ENCODE measurements around the gene CYP2B6.
"Not testable (repeated sequence)": the region's sequence is repeated elsewhere in the genome, so short reads cannot be mapped to it uniquely, and the experiment has no call there.

Gene CYP2B6

GRCh38 chr19:40990972-40991381, at the start of gene CYP2B6:
Gene CYP2B6, plus strand, starts transcription at chr19:40991282. Its CDS starts 24 bp downstream, at chr19:40991306.
- no peak for DNase-seq (ENCODE audit: low spot score)

DNA sequence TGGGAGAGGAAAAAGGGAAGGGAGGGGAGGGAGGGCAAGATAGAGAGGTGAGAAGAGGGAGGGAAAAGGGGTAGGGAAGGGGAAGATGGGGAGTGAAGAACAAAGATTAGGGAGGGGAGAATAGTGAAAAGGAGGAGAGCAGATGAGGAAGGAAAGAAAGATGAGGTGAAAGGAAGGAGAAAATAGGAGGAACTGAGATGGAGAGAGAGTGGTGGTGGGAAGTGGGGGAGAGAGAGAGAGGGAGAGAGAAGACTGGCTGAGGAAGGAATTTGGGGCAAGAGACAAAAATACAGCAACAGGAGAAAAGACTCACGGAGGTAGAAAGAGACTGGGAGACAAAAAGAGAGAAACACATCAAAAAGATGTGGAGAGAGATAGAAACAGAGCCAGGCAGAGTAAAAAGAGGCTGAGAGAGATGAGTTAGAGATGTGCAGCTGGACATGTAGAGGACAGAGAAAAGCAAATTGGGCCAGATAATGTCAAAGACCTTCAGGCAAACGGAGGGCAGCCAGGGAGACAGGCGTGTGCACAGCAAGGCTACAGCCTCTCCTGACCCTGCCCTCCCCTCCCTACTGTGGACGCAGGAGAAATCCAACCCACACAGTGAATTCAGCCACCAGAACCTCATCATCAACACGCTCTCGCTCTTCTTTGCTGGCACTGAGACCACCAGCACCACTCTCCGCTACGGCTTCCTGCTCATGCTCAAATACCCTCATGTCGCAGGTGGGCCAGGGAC, 49.4 kb upstream of the CYP2B6 start:
- no peak for DNase-seq (ENCODE audit: low spot score)

DNA sequence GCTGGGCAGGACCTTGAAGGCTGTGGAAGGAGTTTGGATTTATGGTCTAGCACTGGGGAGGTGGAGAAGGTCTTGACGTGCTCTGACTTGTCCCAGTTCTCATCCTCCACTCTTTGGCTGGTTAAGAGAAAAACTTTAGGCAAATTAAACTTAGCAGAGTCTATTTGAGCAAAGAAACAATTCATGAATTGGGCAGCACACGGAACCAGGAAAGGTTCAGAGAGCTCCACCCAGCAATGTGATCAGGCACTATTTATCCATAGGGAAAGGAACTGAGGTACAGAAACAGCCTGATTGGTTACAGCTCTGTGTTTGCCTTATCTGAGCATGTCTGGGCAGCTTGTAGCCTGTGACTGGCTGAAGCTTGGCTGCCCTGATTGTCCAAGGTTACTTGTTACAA, 45.4 kb upstream of the CYP2B6 start:
- no peak for DNase-seq (ENCODE audit: low spot score)

- no peak for DNase-seq (ENCODE audit: low spot score)
Observed at GRCh38 chr19:40947114-40947513, 44.0 kb upstream of the CYP2B6 start.

DNA sequence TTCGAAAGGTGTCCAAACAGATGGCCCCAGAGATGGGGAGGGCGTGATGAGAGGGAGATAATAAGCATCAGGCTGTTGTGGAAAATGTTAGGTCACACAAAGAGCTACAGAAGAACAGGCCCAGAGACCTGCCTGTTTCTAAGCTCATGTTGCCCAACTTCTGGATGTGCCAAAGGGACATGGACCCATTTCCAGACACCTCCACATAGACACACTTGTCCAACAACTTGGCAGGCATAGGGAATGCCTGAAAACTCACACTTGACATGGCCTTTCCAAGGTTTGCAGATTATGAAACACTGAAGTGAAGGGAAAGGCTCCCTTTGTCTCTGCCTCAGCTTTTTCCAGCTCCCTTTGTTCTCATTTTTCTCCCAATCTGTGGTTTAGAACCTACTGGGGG, 43.5 kb upstream of the CYP2B6 start:
- DNase-seq (ENCODE audit: low spot score): no peak

GRCh38 chr19:40948580-40949299, 42.3 kb upstream of the CYP2B6 start:
- no peak for DNase-seq (ENCODE audit: low spot score)

DNA sequence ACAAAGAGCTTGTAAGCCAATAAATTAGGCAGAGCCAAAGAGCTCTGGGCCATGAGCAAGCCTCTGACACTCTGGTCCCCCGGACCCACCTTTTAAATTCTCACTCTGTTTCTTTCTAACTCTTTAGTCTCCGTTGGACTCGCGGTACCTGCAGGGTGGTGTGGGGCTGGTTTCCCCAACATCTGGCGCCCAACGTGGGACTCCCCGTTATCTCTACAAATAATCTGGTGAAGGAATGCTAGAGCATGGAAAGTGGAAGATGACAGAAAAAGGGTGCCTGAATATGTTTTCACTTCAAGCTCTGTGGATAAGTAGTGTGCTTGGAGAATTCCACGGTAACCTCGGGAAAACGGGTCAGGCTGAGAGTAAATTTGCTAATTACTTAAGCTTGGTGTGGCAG, 36.5 kb upstream of the CYP2B6 start:
- DNase-seq (ENCODE audit: low spot score): no peak

- DNase-seq (ENCODE audit: low spot score): no peak
Observed at GRCh38 chr19:40959338-40959737, 31.7 kb upstream of the CYP2B6 start.

- no peak for DNase-seq (ENCODE audit: low spot score)
Observed at GRCh38 chr19:40960062-40960685, 30.9 kb upstream of the CYP2B6 start.

- no peak for DNase-seq (ENCODE audit: low spot score)
Observed at GRCh38 chr19:40960780-40961179, 30.3 kb upstream of the CYP2B6 start.

GRCh38 chr19:40962460-40962961, 28.6 kb upstream of the CYP2B6 start:
- DNase-seq (ENCODE audit: low spot score): peak; percentile 18

- not testable (repeated sequence) for DNase-seq (ENCODE audit: low spot score)
Observed at GRCh38 chr19:40964361-40964760, 26.7 kb upstream of the CYP2B6 start.

GRCh38 chr19:40965351-40965750, 25.7 kb upstream of the CYP2B6 start:
- not testable (repeated sequence) for DNase-seq (ENCODE audit: low spot score)

- not testable (repeated sequence) for DNase-seq (ENCODE audit: low spot score)
Observed at GRCh38 chr19:40966591-40966990, 24.5 kb upstream of the CYP2B6 start.

- not testable (repeated sequence) for DNase-seq (ENCODE audit: low spot score)
Observed at GRCh38 chr19:40968065-40968464, 23.0 kb upstream of the CYP2B6 start.

DNA sequence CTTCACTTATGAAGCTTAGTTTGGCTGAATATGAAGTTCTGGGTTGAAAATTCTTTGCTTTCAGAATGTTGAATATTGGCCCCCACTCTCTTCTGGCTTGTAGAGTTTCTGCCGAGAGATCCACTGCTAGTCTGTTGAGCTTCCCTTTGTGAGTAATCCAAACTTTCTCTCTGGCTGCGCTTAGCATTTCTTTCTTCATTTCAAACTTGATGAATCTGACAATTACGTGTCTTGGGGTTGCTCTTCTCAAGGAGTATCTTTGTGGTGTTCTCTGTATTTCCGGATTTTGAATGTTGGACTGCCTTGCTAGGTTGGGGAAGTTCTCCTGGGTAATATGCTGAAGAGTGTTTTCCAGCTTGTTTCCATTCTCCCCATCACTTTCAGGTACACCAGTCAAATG, 21.4 kb upstream of the CYP2B6 start:
- DNase-seq (ENCODE audit: low spot score): not testable (repeated sequence)

DNA sequence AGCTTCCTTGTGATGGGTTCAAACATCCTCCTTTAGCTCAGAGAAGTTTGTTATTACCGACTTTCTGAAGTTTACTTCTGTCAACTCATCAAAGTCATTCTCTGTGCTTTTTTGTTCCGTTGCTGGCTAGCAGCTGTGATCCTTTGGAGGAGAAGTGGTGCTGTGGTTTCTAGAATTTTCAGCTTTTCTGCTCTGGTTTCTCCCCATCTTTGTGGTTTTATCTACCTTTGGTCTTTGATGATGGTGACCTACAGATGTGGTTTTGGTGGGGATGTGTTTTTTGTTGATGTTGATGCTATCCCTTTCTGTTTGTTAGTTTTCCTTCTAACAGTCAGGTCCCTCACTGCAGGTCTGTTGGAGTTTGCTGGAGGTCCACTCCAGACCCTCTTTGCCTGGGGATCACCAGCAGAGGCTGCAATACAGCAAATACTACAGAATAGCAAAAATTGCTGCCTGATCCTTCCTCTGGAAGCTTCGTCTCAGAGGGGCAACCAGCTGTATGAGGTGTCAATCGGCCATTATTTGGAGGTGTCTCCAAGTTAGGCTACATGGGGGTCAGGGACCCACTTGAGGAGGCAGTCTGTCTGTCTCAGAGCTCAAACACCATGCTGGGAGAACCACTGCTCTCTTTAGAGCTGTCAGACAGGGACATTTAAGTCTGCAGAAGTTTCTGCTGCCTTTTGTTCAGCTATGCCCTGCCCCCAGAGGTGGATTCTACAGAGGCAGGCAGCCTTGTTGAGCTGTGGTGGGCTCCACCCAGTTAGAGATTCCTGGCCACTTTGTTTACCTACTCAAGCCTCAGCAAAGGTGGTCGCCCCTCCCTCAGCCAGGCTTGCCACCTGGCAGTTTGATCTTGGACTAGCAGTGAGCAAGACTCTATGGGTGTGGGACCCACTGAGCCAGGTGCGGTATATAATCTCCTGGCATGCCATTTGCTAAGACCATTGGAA, 20.4 kb upstream of the CYP2B6 start:
- DNase-seq (ENCODE audit: low spot score): not testable (repeated sequence)

DNA sequence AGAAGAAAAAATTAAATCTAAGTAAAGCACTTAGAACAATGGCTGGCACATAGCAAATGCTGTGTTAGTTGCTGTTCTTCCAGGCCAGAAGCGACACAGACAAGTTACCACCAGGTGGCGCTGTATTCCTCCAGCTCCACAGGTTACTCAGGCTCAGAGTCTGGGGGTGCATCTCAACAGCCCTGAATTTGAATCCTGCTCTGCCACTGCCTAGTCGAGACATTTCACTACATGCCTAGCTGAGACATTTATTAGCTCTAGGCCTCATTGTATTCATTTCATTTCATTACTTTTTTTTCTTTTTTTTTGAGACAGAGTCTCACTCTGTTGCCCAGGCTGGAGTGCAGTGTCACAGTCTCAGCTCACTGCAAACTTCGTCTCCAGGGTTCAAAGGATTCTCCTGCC, 16.4 kb upstream of the CYP2B6 start:
- peak; percentile 83 for DNase-seq (ENCODE audit: low spot score)

- no peak for DNase-seq (ENCODE audit: low spot score)
Observed at GRCh38 chr19:40976134-40976533, 14.9 kb upstream of the CYP2B6 start.

GRCh38 chr19:40976724-40977123, 14.4 kb upstream of the CYP2B6 start:
- DNase-seq (ENCODE audit: low spot score): no peak

DNA sequence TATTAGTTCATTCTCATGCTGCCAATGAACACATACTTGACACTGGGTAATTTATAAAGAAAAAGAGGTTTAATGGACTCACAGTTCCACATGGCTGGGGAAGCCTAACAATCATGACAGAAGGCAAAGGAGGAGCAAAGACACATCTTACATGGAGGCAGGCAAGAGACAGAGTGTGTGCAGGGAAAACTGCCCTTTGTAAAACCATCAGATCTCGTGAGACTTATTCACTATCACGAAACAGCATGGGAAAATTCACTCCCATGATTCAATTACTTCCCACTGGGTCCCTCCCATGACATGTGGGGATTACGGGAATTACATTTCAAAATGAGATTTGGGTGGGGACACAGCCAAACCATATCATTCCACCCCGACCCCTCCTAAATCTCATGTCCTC, 11.3 kb upstream of the CYP2B6 start:
- DNase-seq (ENCODE audit: low spot score): not testable (repeated sequence)

Data from AG08396 (cell line).